LNCAP (cell line): Measurements from ENCODE around the gene APOBEC4.

Experiments
- TF ChIP-seq, protein P1 (sequence below): fragments of 450-650 bp; IDR thresholded peaks from 2 replicates; pipeline ENCODE4 v1.5.1; 2017; ENCODE audit warnings: mild to moderate bottlenecking

The APOBEC4 gene

GRCh38 chr1:183685112-183685713 lies 32.1 kb upstream of the APOBEC4 start:
- TF ChIP-seq, protein P1, sequence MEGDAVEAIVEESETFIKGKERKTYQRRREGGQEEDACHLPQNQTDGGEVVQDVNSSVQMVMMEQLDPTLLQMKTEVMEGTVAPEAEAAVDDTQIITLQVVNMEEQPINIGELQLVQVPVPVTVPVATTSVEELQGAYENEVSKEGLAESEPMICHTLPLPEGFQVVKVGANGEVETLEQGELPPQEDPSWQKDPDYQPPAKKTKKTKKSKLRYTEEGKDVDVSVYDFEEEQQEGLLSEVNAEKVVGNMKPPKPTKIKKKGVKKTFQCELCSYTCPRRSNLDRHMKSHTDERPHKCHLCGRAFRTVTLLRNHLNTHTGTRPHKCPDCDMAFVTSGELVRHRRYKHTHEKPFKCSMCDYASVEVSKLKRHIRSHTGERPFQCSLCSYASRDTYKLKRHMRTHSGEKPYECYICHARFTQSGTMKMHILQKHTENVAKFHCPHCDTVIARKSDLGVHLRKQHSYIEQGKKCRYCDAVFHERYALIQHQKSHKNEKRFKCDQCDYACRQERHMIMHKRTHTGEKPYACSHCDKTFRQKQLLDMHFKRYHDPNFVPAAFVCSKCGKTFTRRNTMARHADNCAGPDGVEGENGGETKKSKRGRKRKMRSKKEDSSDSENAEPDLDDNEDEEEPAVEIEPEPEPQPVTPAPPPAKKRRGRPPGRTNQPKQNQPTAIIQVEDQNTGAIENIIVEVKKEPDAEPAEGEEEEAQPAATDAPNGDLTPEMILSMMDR, result peak; percentile 91

- TF ChIP-seq, protein P1, result no peak
Measured at GRCh38 chr1:183678819-183679218, 25.7 kb upstream of the APOBEC4 start.

GRCh38 chr1:183676586-183677189 lies 23.6 kb upstream of the APOBEC4 start:
- TF ChIP-seq, protein P1, result no peak

DNA sequence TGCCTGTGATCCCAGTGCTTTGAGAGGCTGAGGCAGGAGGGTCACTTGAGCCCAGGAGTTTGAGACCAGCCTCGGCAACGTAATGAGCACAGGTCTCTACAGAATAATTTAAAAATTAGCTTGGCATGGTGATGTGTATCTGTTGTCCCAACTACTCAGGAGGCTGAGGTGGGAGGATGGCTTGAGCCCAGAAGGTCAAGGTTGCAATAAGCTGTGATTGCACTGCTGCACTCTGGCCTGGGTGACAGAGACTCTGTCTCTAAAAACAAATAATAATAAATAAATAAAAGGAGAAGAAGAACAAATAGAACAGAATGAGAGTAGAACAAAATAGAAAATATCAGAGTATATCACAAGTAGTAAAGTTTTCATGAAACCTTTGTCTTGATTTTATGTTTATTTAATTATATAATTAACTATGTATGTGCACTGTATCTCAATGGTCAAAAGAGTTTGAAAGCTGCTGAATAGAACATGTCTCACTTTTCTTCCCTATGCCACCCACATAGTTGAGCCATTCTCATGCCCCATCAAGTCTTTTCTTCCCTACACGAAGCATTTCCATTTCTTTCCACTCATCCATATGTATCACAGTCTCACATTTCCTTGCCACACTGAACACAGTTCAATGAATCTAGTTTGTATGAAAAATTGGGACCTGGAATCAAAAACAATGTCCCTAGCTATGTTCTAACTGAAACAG lies 22.9 kb upstream of the APOBEC4 start:
- TF ChIP-seq, protein P1, result no peak

GRCh38 chr1:183675381-183675780 lies 22.3 kb upstream of the APOBEC4 start:
- TF ChIP-seq, protein P1, result no peak

DNA sequence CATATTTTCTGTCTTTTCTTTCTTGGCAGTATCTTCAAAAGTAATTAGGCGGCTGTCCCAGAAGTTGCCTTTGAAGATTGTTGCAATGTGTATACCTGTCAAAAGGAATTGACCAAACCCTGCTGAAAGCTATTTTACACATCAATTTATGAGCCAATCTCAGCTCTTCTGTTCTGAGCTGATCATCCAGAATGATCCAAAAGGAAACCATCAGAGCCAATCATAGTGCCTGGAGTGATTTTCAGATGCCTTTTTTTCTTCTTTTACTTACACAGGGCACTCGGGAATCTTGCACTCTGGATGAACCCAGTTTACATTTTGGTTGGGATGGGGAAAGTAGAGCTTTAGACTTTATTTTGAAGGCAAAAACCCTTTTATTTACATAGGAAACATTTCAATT lies 21.8 kb upstream of the APOBEC4 start:
- TF ChIP-seq, protein P1, result no peak

DNA sequence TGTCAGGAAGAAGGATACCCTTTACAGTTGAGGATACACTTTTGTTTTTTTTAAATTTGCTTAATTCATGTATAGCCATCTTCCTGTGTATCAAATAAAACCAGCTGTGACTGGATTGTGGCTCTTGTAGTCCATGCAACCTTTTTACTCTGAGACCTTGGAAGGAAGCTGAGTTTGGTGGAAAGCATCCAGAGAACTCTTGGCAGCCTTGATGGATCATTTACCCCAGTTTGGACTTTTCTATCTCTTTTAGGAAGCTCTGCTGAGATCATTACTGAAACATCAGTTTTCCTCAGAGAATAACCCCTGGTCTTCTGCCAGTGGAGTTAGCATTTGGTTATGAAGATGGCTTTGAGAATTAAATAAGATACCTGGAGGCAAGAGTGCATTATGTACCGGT lies 21.2 kb upstream of the APOBEC4 start:
- TF ChIP-seq, protein P1, result no peak
